Heart right ventricle (tissue), 16 donors: ENCODE data around the gene EML2. TPM values are rescaled to one million over a fixed set of nuclear protein-coding genes. Genes with fewer than 3 reads are reported as not detected.

Source experiments
- ATAC-seq, 8 donors: fragments of 200-7000 bp; cut with Tn5 transposase; one replicate each; pipeline ENCODE4 v1.9.1; 2020; ENCODE audit warnings: mild to moderate bottlenecking in 8 of 8, moderate library complexity in 8 of 8, moderate number of reproducible peaks in 1 of 8
- DNase-seq, 2 donors: peaks; one replicate each; pipeline ENCODE4 v3.0.0-alpha.2; 2020
- H3K27ac ChIP-seq, 10 donors: fragments of 200-600 bp; sonication (generic) in 2 of 10; one replicate each; pipeline versions ENCODE4 v1.5.0 to v1.8.0; 2020 to 2022; ENCODE audit warnings: mild to moderate bottlenecking in 3 of 10
- H3K27me3 ChIP-seq, 7 donors: fragments of 200-600 bp; one replicate each; pipeline ENCODE4 v1.8.0; 2021 to 2022; ENCODE audit warnings: mild to moderate bottlenecking in 2 of 7
- H3K36me3 ChIP-seq, 9 donors: fragments of 200-600 bp; sonication (generic) in 1 of 9; one replicate each; pipeline versions ENCODE4 v1.5.0 to v1.8.0; 2020 to 2022; ENCODE audit warnings: mild to moderate bottlenecking in 2 of 9
- H3K4me1 ChIP-seq, 9 donors: fragments of 200-600 bp; sonication (generic) in 1 of 9; one replicate each; pipeline versions ENCODE4 v1.5.0 to v1.8.0; 2020 to 2022; ENCODE audit warnings: mild to moderate bottlenecking in 4 of 9
- H3K4me3 ChIP-seq, 10 donors: fragments of 200-600 bp; sonication (generic) in 2 of 10; one replicate each; pipeline versions ENCODE4 v1.5.0 to v1.8.0; 2020 to 2022; ENCODE audit warnings: mild to moderate bottlenecking in 7 of 10, moderate library complexity in 2 of 10
- H3K9me3 ChIP-seq, 11 donors: fragments of 200-600 bp in 10 of 11; sonication (generic) in 2 of 11; one replicate each; pipeline versions ENCODE4 v1.5.0 to v1.8.0; 2013 to 2022; ENCODE audit warnings: mild to moderate bottlenecking in 2 of 11, control low read depth in 1 of 11, moderate library complexity in 1 of 11
- WGBS, 2 donors: extraction: QIAGEN DNeasy Blood & Tissue Kit; methylation state at CpG; one replicate each; pipeline ENCODE4 v1.1.7; 2013; ENCODE audit warnings: inconsistent platforms in 1 of 2; 5-methylcytosine and 5-hydroxymethylcytosine counted together
- intact Hi-C, 10 donors: fragments of 100-400 bp; cut with DNase I; formaldehyde crosslinking; loops; one replicate each; pipeline versions ENCODE4 v1.11.1 to v1.14.2; 2022
- polyA plus RNA-seq, 2 donors: library from polyadenylated mRNA; stranded (reverse); fragments of 200-250 nt; gene quantifications; one replicate each; pipeline ENCODE4 v1.2.3, GENCODE V29; 2013
- total RNA-seq, 10 donors: library from RNA; stranded (reverse); fragmentation: NEBNext Ultra II Directional in 3 of 10; extraction: Animal tissue kit (Norgen Biotek cat#: 25700) in 3 of 10; gene quantifications; one replicate each; pipeline versions ENCODE4 v1.2.1 to v1.2.4, GENCODE V29; 2021 to 2023
- TF ChIP-seq, protein P1 (sequence below), 9 donors: fragments of 200-600 bp; sonication (generic) in 2 of 9; IDR thresholded peaks; one replicate each; pipeline versions ENCODE4 v1.5.0 to v1.8.0; 2021 to 2022; ENCODE audit warnings: antibody characterized with exemption in 9 of 9, mild to moderate bottlenecking in 5 of 9, moderate library complexity in 1 of 9
- donor health status: Arrhythmogenic right ventricular cardiomyopathy.
- donor health status: ischemic (EF 13 %, LVEDD 7.1; RV severe dilation, severe dysfunction).
- donor health status: healthy with polysubstance abuse.
- donor health status: DM: no; HTN: yes; CAD: no.
- donor health status: DM: no; HTN: no; CAD: no.
- donor health status: ischemic (EF 25% LVEDD 6.9; RV normal size, moderate dysfunction).
- donor health status: ischemic (EF 25% LVEDD 5.7; RV mildly dilated, moderate dysfunction).
- donor health status: healthy.
- donor health status: DM: yes; HTN: yes; CAD: no.
- donor health status: Ischemic cardiomyopathy.
- donor health status: ischemic (EF 35%, LVEDD 5.7; RV mildly dilated, moderate dysfunction).
- donor health status: nonischemic (EF 11% LVEDD 7.7; RV severe dilation, severe dysfunction).
- donor health status: DM: yes; HTN: yes; CAD: no.
- donor health status: PGD.
- donor health status: ischemic (EF 29% LVEDD 5.4; RV normal size, mild dysfunction).
- donor health status: nonischemic (EF 23%, LVEDD 6.1; RV moderate dilation, normal function).

The EML2 gene
- total and polyA plus RNA-seq, 12 donors = 17.3 to 54.5 (median 43.9) TPM

DNA sequence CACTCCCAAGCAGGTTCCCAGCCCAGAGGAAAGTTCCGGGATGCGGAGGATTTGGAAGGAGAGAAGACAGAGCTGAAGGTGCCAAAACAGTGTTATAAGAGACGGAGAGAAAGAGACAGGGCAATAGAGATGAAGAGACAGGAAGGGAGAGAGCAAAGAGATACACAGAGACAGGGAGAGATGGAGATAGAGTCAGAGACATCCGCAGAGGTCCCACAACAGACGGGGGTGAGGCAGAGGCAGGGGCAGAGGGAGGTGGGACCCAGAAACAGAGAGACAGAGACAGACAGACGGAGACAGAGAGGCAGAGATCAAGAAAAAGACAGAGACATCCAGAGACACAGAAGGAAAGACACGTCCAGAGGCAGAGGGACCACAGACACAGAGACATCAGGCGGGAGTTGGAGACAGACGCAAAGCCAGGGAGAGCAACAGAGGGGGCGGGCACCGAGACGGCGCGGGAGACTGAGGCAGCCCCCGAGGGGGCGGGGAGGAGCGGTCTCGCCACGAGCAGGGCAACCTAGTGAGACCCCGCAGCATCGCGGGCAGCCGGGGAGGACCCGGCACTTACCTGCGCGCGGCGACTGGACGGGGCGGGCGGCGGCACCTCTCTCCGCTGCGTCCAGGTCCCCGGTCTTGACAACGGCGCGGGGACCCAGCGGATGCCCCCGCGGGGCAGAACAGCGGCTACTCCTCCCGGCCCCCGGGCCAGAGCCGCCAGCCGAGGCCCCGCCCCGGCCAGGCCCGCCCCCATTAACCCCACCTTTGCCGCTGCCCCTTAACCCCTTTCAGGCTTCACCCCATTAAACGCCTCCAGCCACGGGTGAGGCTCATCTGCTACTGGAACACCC is 37.4 kb downstream of the EML2 start, which contains the start of gene GPR4:
Gene GPR4 (minus strand): TSS at position 689 of the 851 bp plus-strand sequence. CDS start 10,346 bp downstream, outside the sequence.
- no peaks in the 10 kb centered on the region for H3K9me3 ChIP-seq
- DNase-seq (peak; percentile 44 to 51), ATAC-seq (peak; percentile 46 to 83 (median 66))
- H3K36me3 ChIP-seq = no peaks in the 10 kb centered on the region
- H3K27ac ChIP-seq = peak within 1 kb of the TSS; percentile 30 to 94 (median 90)
- H3K27me3 ChIP-seq = peaks cover 0 to 78% (median 54%) of the 10 kb centered on the region in 7 donors
- TF ChIP-seq, protein P1, sequence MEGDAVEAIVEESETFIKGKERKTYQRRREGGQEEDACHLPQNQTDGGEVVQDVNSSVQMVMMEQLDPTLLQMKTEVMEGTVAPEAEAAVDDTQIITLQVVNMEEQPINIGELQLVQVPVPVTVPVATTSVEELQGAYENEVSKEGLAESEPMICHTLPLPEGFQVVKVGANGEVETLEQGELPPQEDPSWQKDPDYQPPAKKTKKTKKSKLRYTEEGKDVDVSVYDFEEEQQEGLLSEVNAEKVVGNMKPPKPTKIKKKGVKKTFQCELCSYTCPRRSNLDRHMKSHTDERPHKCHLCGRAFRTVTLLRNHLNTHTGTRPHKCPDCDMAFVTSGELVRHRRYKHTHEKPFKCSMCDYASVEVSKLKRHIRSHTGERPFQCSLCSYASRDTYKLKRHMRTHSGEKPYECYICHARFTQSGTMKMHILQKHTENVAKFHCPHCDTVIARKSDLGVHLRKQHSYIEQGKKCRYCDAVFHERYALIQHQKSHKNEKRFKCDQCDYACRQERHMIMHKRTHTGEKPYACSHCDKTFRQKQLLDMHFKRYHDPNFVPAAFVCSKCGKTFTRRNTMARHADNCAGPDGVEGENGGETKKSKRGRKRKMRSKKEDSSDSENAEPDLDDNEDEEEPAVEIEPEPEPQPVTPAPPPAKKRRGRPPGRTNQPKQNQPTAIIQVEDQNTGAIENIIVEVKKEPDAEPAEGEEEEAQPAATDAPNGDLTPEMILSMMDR (IDR thresholded peaks at IDR 0.05) = no peak
- peak within 1 kb of the TSS; percentile 50 to 83 (median 68) for H3K4me3 ChIP-seq
- H3K4me1 ChIP-seq = peaks cover under 1 to 54% (median 43%) of the 10 kb centered on the region in 9 donors
- intact Hi-C loops = loop anchor here in 1 of 10 donors (5.0 kb wide), 1 partner anchor 159 kb away; no protein-coding TSS in a partner anchor
- WGBS, 2 donors = 1 to 2% methylated on average over 52 of the region's 52 CpGs

DNA sequence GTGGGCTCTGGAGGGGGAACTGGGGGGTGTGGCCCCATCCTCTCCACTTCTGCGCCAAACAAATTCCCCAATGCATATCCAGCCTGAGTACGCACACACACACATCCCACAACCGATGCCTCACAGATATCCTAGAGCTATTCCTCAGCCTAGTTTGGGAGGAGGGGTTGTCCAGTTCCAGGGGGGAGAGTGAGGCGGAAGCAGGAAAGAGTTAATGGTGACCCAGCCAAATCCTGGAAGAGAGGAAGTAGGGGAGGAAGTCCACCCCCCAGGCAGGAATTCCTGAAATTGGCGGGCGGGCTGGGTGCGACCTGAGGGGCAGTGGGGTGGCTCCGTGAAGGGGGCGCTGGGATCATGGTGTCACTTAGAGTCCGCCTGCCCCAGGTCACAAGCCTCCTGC is 38.1 kb downstream of the EML2 start:
- Histone ChIP-seq H3K36me3 (no peaks in the 10 kb centered on the region), H3K4me3 (peak overlapping the region; percentile 50 to 83 (median 68)), H3K9me3 (no peaks in the 10 kb centered on the region), H3K27me3 (peaks cover 0 to 84% (median 55%) of the 10 kb centered on the region in 7 donors), H3K4me1 (peaks cover 0 to 57% (median 44%) of the 10 kb centered on the region in 9 donors), H3K27ac (peak overlapping the region; percentile 30 to 94 (median 90))
- ATAC-seq = peak; percentile 27 to 64 (median 46)
- intact Hi-C loops = loop anchor here in 1 of 10 donors (5.0 kb wide), 1 partner anchor 159 kb away; no protein-coding TSS in a partner anchor
- TF ChIP-seq, protein P1 (IDR thresholded peaks at IDR 0.05) = no peak
- peak in 1 of 2 donors; percentile 66 for DNase-seq
- 9 to 14% methylated on average over 10 of the region's 10 CpGs for WGBS, 2 donors

DNA sequence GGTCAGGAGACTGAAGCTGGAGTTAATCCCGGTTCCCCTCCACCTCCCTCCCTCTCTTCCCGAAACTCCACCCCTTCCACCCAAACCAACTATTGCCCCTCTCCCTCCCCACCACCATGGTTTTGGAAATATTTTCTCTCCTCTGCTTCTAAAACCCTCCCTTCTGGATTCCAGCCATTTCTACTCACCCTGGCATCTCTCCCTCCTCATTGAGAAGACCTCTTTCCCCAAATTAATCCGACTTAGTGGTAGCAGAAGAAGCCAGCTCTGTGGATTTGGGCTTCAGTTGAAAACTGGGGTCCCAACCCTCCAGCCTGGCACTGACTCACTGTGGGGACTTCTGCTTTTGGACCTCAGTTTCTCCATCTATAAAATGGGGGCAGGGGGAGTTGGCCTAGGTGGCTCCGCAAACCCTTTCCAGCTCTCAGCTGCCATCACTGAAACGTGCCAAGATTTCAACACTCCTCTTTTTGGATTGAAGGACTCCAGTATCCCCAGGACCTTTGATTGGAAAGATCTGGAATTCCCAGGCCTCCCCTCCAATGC is 38.8 kb downstream of the EML2 start:
- Histone ChIP-seq H3K9me3 (no peaks in the 10 kb centered on the region), H3K27ac (peak overlapping the region; percentile 25 to 94 (median 90)), H3K4me3 (peak overlapping the region in 9 of 10 donors; percentile 1 to 83 (median 70)), H3K4me1 (peaks cover 0 to 64% (median 48%) of the 10 kb centered on the region in 9 donors), H3K36me3 (no peaks in the 10 kb centered on the region), H3K27me3 (peaks cover 0 to 84% (median 55%) of the 10 kb centered on the region in 7 donors)
- no peak for DNase-seq
- intact Hi-C loops = loop anchor here in 1 of 10 donors (5.0 kb wide), 1 partner anchor 158 kb away; no protein-coding TSS in a partner anchor
- peak in 1 of 8 donors; percentile 6 for ATAC-seq
- 30 to 41% methylated on average over 5 of the region's 5 CpGs for WGBS, 2 donors
- TF ChIP-seq, protein P1 (IDR thresholded peaks at IDR 0.05) = no peak

DNA sequence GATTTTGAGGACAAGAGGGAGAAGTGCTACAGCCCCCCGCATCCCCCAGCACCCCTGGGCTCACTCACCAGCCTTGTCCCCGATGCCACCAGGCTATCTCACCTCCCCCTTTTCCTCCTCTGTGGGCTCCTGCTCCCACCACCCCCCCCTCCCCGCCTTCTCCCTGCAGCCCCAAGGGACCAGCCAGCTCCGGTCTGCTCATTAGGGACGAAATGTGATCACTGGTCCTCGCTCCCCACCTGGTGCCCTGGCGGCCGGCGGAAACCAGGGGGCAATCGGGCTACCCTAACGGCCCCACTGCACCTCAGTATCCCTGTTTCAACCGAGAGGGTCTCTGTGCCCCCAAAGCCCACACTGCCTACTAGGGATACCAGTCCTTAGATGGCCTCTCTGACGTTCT is 39.9 kb downstream of the EML2 start:
- peak overlapping the region in 9 of 10 donors; percentile 16 to 83 (median 70) for H3K4me3 ChIP-seq
- H3K27me3 ChIP-seq = peaks cover 0 to 81% (median 55%) of the 10 kb centered on the region in 7 donors
- peak overlapping the region; percentile 25 to 94 (median 90) for H3K27ac ChIP-seq
- intact Hi-C loops = no loop called here
- ATAC-seq = peak in 2 of 8 donors; percentile 9 to 13
- no peak for DNase-seq
- 7 to 9% methylated on average over 13 of the region's 13 CpGs for WGBS, 2 donors
- TF ChIP-seq, protein P1 (IDR thresholded peaks at IDR 0.05) = peak in 1 of 9 donors; percentile 6
- H3K9me3 ChIP-seq = no peaks in the 10 kb centered on the region
- H3K4me1 ChIP-seq = peaks cover 0 to 70% (median 48%) of the 10 kb centered on the region in 9 donors
- no peaks in the 10 kb centered on the region for H3K36me3 ChIP-seq
